ENCODE measurements around the gene FAM83E.

Gene FAM83E

DNA sequence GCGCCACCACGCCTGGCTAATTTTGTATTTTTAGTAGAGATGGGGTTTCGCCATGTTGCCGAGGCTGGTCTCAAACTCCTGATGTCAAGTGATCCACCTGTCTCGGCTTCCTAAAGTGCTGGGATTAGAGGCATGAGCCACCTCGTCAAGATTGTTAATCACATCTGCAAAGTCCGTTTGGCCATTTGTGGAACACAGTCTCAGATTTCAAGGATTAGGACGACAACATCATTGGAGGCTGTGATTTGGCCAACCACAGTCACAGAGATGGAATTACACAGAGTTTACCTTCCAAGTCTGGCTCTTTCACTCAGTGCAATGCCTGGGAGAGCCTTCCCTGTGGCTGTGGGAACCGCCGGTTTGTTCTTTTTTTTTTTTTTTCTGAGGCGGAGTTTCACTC, 45.1 kb downstream of the FAM83E start:
- DNase-seq: no peak

DNA sequence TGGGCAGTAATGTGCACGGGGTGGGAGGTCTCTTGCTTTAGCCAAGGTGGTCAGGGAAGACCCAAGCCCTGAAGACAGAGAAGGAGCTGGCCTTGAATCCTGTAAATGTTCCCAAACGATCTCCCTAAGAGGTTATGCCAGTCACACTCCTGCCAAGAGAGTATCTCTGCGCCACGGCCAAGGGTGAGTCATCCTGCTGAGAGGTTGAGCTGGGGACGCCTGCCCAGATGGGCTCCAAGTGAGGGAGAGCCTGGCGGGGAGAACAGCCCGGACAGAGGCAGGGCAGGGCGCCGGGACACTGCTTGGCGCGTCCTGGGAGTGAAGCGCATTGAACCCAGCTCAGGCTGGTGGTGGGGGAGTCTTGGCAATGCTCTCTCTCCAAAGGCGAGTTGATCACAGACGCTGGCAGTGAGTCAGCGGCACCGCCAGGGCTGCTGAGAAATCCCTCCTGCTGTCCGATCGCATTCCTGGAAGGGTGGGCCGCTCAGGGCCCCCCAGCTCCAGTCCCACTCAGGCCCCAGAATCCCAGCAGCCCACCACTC, 46.5 kb downstream of the FAM83E start:
- DNase-seq: peak; percentile 83

DNA sequence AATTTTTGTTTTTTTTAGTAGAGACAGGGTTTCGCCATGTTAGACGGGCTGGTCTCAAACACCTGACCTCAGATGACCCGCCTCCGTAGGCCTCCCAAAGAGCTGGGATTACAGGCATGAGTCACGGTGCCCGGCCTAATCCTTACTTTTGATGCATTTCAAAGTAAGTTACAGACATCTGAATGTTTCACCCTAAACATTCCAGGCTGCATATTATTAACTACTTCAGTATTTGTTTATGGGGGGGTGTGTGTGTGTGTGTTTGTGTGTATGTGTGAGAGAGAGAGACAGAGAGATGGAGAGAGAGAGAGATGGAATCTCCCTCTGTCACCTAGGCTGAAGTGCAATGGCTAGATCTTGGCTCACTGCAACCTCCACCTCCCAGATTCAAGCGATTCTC, 49.8 kb downstream of the FAM83E start:
- DNase-seq: peak; percentile 30
